ENCODE data around the gene ZNF211. TPM values are rescaled to one million over a fixed set of nuclear protein-coding genes. Genes with fewer than 3 reads are reported as not detected.

The ZNF211 gene
- total RNA-seq, 1 donor from 2014 or later: 10.1 TPM

Other genes with a start within 250 kb of the ZNF211 start
- 14.7 TPM for gene ZNF548, start 243.3 kb upstream of the ZNF211 start, total RNA-seq
- gene ZNF17, start 222.0 kb upstream of the ZNF211 start, total RNA-seq: 9.4 TPM
- gene ZNF749, start 197.8 kb upstream of the ZNF211 start, total RNA-seq: 3.2 TPM
- 3.3 TPM for gene VN1R1, start 176.0 kb upstream of the ZNF211 start, total RNA-seq
- gene ZNF772, start 155.6 kb upstream of the ZNF211 start, total RNA-seq: 18.3 TPM
- gene ZNF419, start 145.4 kb upstream of the ZNF211 start, total RNA-seq: 6.8 TPM
- gene ZNF773, start 133.2 kb upstream of the ZNF211 start, total RNA-seq: 5.0 TPM
- 3.6 TPM for gene ZNF549, start 105.8 kb upstream of the ZNF211 start, total RNA-seq
- gene ZNF550, start 73.3 kb upstream of the ZNF211 start, total RNA-seq: 9.5 TPM
- 4.3 TPM for gene ZNF416, start 54.3 kb upstream of the ZNF211 start, total RNA-seq
- gene ZIK1, start 49.0 kb upstream of the ZNF211 start, total RNA-seq: 3.3 TPM
- gene ZNF530, start 33.3 kb upstream of the ZNF211 start, total RNA-seq: 3.8 TPM
- 14.9 TPM for gene ZNF134, start 18.9 kb upstream of the ZNF211 start, total RNA-seq
- gene ZSCAN4, start 35.8 kb downstream of the ZNF211 start, total RNA-seq: not detected
- gene ZNF551, start 48.8 kb downstream of the ZNF211 start, total RNA-seq: 4.0 TPM
- gene ZNF154, start 76.0 kb downstream of the ZNF211 start, total RNA-seq: 3.3 TPM
- 5.8 TPM for gene ZNF671, start 94.5 kb downstream of the ZNF211 start, total RNA-seq
- gene ZNF776, start 113.6 kb downstream of the ZNF211 start, total RNA-seq: 12.5 TPM
- 9.7 TPM for gene ZNF586, start 136.5 kb downstream of the ZNF211 start, total RNA-seq
- gene ZNF552, start 181.7 kb downstream of the ZNF211 start, total RNA-seq: 4.7 TPM
- gene ZNF587B, start 197.1 kb downstream of the ZNF211 start, total RNA-seq: 7.5 TPM
- gene ZNF587, start 216.7 kb downstream of the ZNF211 start, total RNA-seq: 16.4 TPM

Measured in Right ventricle myocardium inferior (tissue), 1 donor.